ENCODE results near the gene TSPAN16. TPM values are rescaled to one million over a fixed set of nuclear protein-coding genes. Genes with fewer than 3 reads are reported as not detected.

The TSPAN16 gene
- total RNA-seq, 1 donor from 2014 or later, result not detected

DNA sequence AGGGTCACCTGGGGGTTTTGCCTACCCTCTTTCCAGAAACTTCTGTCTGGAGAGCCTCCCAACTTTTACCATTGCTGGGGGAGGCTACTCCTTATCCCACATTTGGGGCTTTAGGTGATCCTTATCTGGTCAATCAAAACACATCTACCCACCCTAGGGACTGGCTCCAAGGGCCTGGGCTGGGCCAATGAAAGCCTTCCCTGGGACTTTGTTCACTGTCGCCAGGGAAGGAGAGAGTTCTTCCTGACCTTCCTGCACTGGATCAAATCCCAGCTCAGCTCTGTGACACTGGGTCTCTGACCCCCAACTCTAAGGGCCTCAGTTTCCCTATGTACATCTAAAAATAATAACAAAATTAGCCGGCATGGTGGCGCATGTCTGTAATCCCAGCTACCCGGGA, 44.7 kb upstream of the TSPAN16 start:
- DNase-seq, result no peak
- TF ChIP-seq, protein P1, sequence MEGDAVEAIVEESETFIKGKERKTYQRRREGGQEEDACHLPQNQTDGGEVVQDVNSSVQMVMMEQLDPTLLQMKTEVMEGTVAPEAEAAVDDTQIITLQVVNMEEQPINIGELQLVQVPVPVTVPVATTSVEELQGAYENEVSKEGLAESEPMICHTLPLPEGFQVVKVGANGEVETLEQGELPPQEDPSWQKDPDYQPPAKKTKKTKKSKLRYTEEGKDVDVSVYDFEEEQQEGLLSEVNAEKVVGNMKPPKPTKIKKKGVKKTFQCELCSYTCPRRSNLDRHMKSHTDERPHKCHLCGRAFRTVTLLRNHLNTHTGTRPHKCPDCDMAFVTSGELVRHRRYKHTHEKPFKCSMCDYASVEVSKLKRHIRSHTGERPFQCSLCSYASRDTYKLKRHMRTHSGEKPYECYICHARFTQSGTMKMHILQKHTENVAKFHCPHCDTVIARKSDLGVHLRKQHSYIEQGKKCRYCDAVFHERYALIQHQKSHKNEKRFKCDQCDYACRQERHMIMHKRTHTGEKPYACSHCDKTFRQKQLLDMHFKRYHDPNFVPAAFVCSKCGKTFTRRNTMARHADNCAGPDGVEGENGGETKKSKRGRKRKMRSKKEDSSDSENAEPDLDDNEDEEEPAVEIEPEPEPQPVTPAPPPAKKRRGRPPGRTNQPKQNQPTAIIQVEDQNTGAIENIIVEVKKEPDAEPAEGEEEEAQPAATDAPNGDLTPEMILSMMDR (IDR thresholded peaks at IDR 0.05; ENCODE audit: partially characterized antibody, unreplicated experiment), result no peak
- H3K27me3 Mint-ChIP-seq (ENCODE audit: unreplicated experiment), result no peaks in the 10 kb centered on the region
- H3K36me3 Mint-ChIP-seq (ENCODE audit: unreplicated experiment), result no peaks in the 10 kb centered on the region
- no peak overlapping the region for H3K27ac Mint-ChIP-seq (ENCODE audit: unreplicated experiment)
- H3K9me3 Mint-ChIP-seq (ENCODE audit: unreplicated experiment), result peaks cover 2% of the 10 kb centered on the region
- H3K4me3 Mint-ChIP-seq (ENCODE audit: unreplicated experiment), result no peak overlapping the region
- H3K4me1 Mint-ChIP-seq (ENCODE audit: low read depth, unreplicated experiment), result no peaks in the 10 kb centered on the region

DNA sequence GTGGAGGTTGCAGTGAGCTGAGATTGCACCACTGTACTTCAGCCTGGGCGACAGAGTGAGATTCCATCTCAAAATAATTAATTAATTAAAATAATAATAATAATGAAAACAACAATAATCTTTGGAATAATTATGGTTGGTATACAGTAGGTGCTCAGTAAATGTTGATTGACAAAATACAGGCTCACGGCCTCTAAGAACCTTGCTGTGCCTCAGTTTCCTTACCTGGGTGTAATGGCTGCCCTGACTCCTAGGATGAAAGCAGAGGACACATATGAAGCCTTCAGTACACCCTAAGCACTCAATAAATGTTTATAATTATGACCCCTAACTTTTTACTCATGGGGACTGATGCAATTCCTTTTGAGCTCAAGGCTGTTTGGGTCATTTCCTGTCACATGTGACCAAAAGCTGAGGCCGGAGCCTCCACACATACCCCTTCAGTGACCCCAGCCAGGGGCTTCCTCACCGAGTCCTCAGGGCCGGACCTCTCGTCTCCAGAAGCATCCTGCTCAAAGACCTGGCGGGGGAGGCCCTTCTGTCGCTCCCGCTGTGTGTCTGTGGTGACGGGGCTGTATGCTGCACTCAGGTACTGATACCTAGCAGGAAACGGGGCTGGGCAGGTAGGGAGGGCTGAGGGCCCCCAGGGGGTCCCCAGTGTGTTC, 44.2 kb upstream of the TSPAN16 start:
- TF ChIP-seq, protein P1 (IDR thresholded peaks at IDR 0.05; ENCODE audit: partially characterized antibody, unreplicated experiment), result no peak
- no peak for DNase-seq
- Mint-ChIP-seq H3K27me3 (ENCODE audit: unreplicated experiment) (no peaks in the 10 kb centered on the region), H3K9me3 (ENCODE audit: unreplicated experiment) (peaks cover 2% of the 10 kb centered on the region), H3K4me3 (ENCODE audit: unreplicated experiment) (no peak overlapping the region), H3K4me1 (ENCODE audit: low read depth, unreplicated experiment) (no peaks in the 10 kb centered on the region), H3K27ac (ENCODE audit: unreplicated experiment) (no peak overlapping the region), H3K36me3 (ENCODE audit: unreplicated experiment) (no peaks in the 10 kb centered on the region)

DNA sequence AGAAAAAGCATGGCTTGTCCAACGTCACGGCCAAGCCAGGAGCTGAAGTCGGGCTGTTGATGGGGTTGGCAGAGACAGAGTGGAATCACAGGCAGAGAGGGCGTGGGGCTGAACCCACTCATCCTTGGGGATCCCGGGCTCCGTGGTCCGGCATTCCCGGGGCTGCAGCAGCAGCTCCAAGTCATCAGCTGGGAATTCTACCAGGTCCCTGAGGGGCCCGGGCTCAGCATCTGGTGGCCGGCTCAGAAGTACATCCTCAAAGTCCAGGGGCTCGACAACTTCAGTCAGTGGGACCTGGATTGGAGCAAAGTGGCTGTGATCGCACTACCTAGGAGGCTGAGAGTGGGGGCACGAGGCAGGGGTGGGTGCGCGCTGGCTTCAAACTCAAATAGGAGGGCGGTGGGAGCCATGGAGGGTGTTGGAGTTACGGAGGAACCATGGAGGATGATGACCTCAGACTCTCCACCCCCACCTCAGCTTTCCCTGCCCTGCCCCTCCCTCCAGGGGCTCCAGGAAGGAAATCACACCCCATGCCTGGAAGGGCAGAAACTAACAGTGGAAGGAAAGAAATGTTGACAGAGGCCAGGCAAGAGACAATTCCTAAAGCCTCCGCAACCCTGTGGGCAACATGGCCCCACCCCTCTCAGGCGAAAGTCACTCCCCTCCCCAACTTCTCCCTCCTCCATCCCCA, 43.1 kb upstream of the TSPAN16 start:
- no peaks in the 10 kb centered on the region for H3K4me1 Mint-ChIP-seq (ENCODE audit: low read depth, unreplicated experiment)
- TF ChIP-seq, protein P1 (IDR thresholded peaks at IDR 0.05; ENCODE audit: partially characterized antibody, unreplicated experiment), result no peak
- H3K36me3 Mint-ChIP-seq (ENCODE audit: unreplicated experiment), result no peaks in the 10 kb centered on the region
- H3K27ac Mint-ChIP-seq (ENCODE audit: unreplicated experiment), result no peak overlapping the region
- peaks cover 2% of the 10 kb centered on the region for H3K9me3 Mint-ChIP-seq (ENCODE audit: unreplicated experiment)
- DNase-seq, result no peak
- H3K27me3 Mint-ChIP-seq (ENCODE audit: unreplicated experiment), result no peaks in the 10 kb centered on the region
- H3K4me3 Mint-ChIP-seq (ENCODE audit: unreplicated experiment), result no peak overlapping the region

DNA sequence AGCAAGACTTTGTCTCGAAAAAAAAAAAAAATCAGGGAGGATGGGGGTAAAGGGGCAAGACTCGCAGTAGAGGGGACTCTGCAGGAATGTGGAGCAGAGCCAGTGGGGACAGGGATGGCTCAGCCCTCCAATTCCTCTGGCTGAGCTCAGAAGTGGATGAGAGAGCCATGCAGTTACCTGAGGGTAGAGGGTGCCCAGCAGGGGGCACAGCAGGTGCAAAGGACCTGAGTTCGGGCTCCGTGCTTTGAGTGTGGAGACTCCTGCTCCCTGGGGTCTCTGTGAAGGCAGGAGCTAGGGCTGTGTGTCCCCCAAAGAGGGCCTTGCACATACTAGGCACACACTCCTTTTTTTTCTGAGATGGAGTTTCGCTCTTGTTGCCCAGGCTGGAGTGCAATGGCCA, 41.3 kb upstream of the TSPAN16 start:
- TF ChIP-seq, protein P1 (IDR thresholded peaks at IDR 0.05; ENCODE audit: partially characterized antibody, unreplicated experiment), result no peak
- peaks cover 2% of the 10 kb centered on the region for H3K9me3 Mint-ChIP-seq (ENCODE audit: unreplicated experiment)
- H3K36me3 Mint-ChIP-seq (ENCODE audit: unreplicated experiment), result no peaks in the 10 kb centered on the region
- no peaks in the 10 kb centered on the region for H3K4me1 Mint-ChIP-seq (ENCODE audit: low read depth, unreplicated experiment)
- H3K4me3 Mint-ChIP-seq (ENCODE audit: unreplicated experiment), result no peak overlapping the region
- H3K27ac Mint-ChIP-seq (ENCODE audit: unreplicated experiment), result no peak overlapping the region
- no peaks in the 10 kb centered on the region for H3K27me3 Mint-ChIP-seq (ENCODE audit: unreplicated experiment)
- DNase-seq, result no peak

DNA sequence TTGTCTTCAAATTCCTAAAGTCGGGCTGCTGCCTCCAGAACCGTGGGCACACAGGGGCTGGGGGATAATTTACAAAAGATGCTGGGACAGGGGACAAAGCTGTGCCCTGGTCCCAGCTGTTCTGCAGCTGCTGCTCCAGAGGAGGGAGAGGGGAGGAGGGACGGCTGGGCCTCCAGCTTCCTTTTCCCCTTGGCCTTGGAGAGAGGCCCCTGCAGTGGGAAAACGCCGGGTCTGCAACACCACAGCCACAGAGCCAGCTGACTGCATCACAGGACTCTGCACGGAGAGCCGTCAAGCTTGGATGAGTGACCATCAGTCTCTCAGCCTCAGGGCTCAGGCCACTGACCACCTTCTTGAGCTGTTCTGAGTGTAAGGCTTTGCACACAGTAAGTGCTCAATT, 39.8 kb upstream of the TSPAN16 start:
- H3K4me1 Mint-ChIP-seq (ENCODE audit: low read depth, unreplicated experiment), result no peaks in the 10 kb centered on the region
- no peaks in the 10 kb centered on the region for H3K36me3 Mint-ChIP-seq (ENCODE audit: unreplicated experiment)
- no peak overlapping the region for H3K4me3 Mint-ChIP-seq (ENCODE audit: unreplicated experiment)
- peaks cover under 1% of the 10 kb centered on the region for H3K27me3 Mint-ChIP-seq (ENCODE audit: unreplicated experiment)
- TF ChIP-seq, protein P1 (IDR thresholded peaks at IDR 0.05; ENCODE audit: partially characterized antibody, unreplicated experiment), result no peak
- peak; percentile 50 for DNase-seq
- no peak overlapping the region for H3K27ac Mint-ChIP-seq (ENCODE audit: unreplicated experiment)
- H3K9me3 Mint-ChIP-seq (ENCODE audit: unreplicated experiment), result peaks cover 5% of the 10 kb centered on the region
